Psoas muscle (tissue), 8 donors: ENCODE data around the gene SEMA4G. TPM values are rescaled to one million over a fixed set of nuclear protein-coding genes. Genes with fewer than 3 reads are reported as not detected.
A peak's percentile ranks its signal among the peaks of the same experiment; 100 is the strongest.

ENCODE experiments used
- ATAC-seq, 4 donors: fragments of 200-7000 bp; cut with Tn5 transposase; one replicate each; pipeline ENCODE4 v1.9.1; 2020; ENCODE audit warnings: moderate library complexity in 3 of 4, mild to moderate bottlenecking in 2 of 4
- DNase-seq, 2 donors: peaks; one replicate each; pipeline ENCODE4 v3.0.0-alpha.2; 2020
- H3K27ac ChIP-seq: fragments of 200-600 bp; one replicate; pipeline ENCODE4 v1.8.0; 2022
- H3K27me3 ChIP-seq, 3 donors: fragments of 200-600 bp in 1 of 3; one replicate each; pipeline versions ENCODE4 v1.6.1 to v1.8.0; 2013 to 2022; ENCODE audit warnings: low read length in 2 of 3, mild to moderate bottlenecking in 2 of 3, moderate library complexity in 1 of 3; ENCODE audit not compliant: insufficient read depth in 3 of 3
- H3K36me3 ChIP-seq, 2 donors: fragments of 200-600 bp in 1 of 2; one replicate each; pipeline versions ENCODE4 v1.6.1 to v1.8.0; 2013 to 2022; ENCODE audit warnings: low read depth in 1 of 2, mild to moderate bottlenecking in 1 of 2, moderate library complexity in 1 of 2; ENCODE audit not compliant: insufficient read depth in 1 of 2
- H3K4me1 ChIP-seq: fragments of 200-600 bp; one replicate; pipeline ENCODE4 v1.8.0; 2022
- H3K4me3 ChIP-seq: fragments of 200-600 bp; one replicate; pipeline ENCODE4 v1.8.0; 2022; ENCODE audit warnings: mild to moderate bottlenecking
- H3K9me3 ChIP-seq: fragments of 200-600 bp; one replicate; pipeline ENCODE4 v1.8.0; 2022
- CTCF ChIP-seq: fragments of 200-600 bp; IDR thresholded peaks from one replicate; pipeline ENCODE4 v1.8.0; 2022; ENCODE audit warnings: antibody characterized with exemption
- whole genome bisulfite sequencing, 3 donors: extraction: QIAGEN DNeasy Blood & Tissue Kit; methylation state at CpG; one replicate each; pipeline versions ENCODE4 v1.1.6 to v1.1.7; 2013; 5-methylcytosine and 5-hydroxymethylcytosine counted together
- intact Hi-C, 2 donors: fragments of 100-400 bp; cut with DNase I; formaldehyde crosslinking; loops; one replicate each; pipeline versions ENCODE4 v1.11.0 to v1.14.2; 2022
- polyA plus RNA-seq, 3 donors: library from polyadenylated mRNA; stranded (reverse); fragments of 200-250 nt; gene quantifications; one replicate each; pipeline ENCODE4 v1.2.3, GENCODE V29; 2013
- total RNA-seq, 4 donors: library from RNA; stranded (reverse); fragmentation: NEBNext Ultra II Directional in 2 of 4; extraction: Animal tissue kit (Norgen Biotek cat#: 25700) in 2 of 4; gene quantifications; one replicate each; pipeline versions ENCODE4 v1.2.1 to v1.2.4, GENCODE V29; 2021 to 2023
- donor health status: healthy with polysubstance abuse.
- donor health status: DM: no; HTN: no; CAD: no; lungs with moderate emphysema.
- donor health status: Bipolar disorder and iron deficiency.
- donor health status: healthy.
- donor health status: DM: yes; HTN: yes; CAD: no.
- donor health status: DM: no; HTN: no; CAD: no.
- donor health status: DM: no; HTN: no; CAD: no.
- donor health status: DM: yes; HTN: yes; CAD: no.

SEMA4G gene
- total and polyA plus RNA-seq, 7 donors, result 0.08 to 1.4 (median 0.74) TPM

- ATAC-seq, result peak; percentile 68 to 96 (median 85)
- Histone ChIP-seq H3K9me3 (no peaks in the 10 kb centered on the region), H3K4me3 (no peak overlapping the region), H3K4me1 (peaks cover 22% of the 10 kb centered on the region), H3K36me3 (peaks cover 15 to 98% of the 10 kb centered on the region in 2 donors), H3K27me3 (no peaks in the 10 kb centered on the region), H3K27ac (peak overlapping the region; percentile 56)
- DNase-seq, result no peak
- intact Hi-C loops, result loop anchor here in 1 of 2 donors (10.0 kb wide), 1 partner anchor 874 kb away; no protein-coding TSS in a partner anchor
- peak; percentile 40 for TF ChIP-seq CTCF
Observed at GRCh38 chr10:100930368-100930767, 38.9 kb upstream of the SEMA4G start.

GRCh38 chr10:100934084-100934659 is 35.1 kb upstream of the SEMA4G start:
- Histone ChIP-seq H3K27ac (no peak overlapping the region), H3K36me3 (peaks cover 8 to 96% of the 10 kb centered on the region in 2 donors), H3K4me1 (peaks cover 18% of the 10 kb centered on the region), H3K27me3 (no peaks in the 10 kb centered on the region), H3K9me3 (no peaks in the 10 kb centered on the region), H3K4me3 (no peak overlapping the region)
- intact Hi-C loops, result loop anchor here in 1 of 2 donors (10.0 kb wide), 1 partner anchor 871 kb away; no protein-coding TSS in a partner anchor
- TF ChIP-seq CTCF, result peak; percentile 11
- DNase-seq (no peak), ATAC-seq (no peak)
- WGBS, 3 donors, result 93 to 95% (median 94%) methylated on average over 3 of the region's 3 CpGs

GRCh38 chr10:100939763-100940344 is 29.4 kb upstream of the SEMA4G start:
- intact Hi-C loops, result loop anchor here in 1 of 2 donors (10.0 kb wide), 1 partner anchor 865 kb away; no protein-coding TSS in a partner anchor
- DNase-seq (no peak), ATAC-seq (no peak)
- Histone ChIP-seq H3K27ac (no peak overlapping the region), H3K27me3 (no peaks in the 10 kb centered on the region), H3K4me3 (no peak overlapping the region), H3K9me3 (no peaks in the 10 kb centered on the region), H3K4me1 (no peaks in the 10 kb centered on the region), H3K36me3 (peaks cover 3 to 94% of the 10 kb centered on the region in 2 donors)
- no peak for TF ChIP-seq CTCF

GRCh38 chr10:100942229-100942628 is 27.1 kb upstream of the SEMA4G start:
- ATAC-seq (no peak), DNase-seq (no peak)
- WGBS, 3 donors, result 95 to 100% (median 97%) methylated on average over 3 of the region's 3 CpGs

More at GRCh38 chr10:100942229-100942628, 27.1 kb upstream of the SEMA4G start:
- H3K4me3 ChIP-seq, result no peak overlapping the region
- no peaks in the 10 kb centered on the region for H3K9me3 ChIP-seq
- H3K27me3 ChIP-seq, result no peaks in the 10 kb centered on the region
- no peaks in the 10 kb centered on the region for H3K4me1 ChIP-seq
- H3K27ac ChIP-seq, result no peak overlapping the region
- no peak for TF ChIP-seq CTCF
- intact Hi-C loops, result no loop called here
- H3K36me3 ChIP-seq, result peaks cover 3 to 98% of the 10 kb centered on the region in 2 donors
